Gastroesophageal sphincter (tissue), 3 donors: ENCODE measurements around the gene HTR2B.

Source experiments
- EP300 ChIP-seq: sonication (generic); formaldehyde crosslinking; IDR thresholded peaks from one replicate; pipeline ENCODE4 v1.6.1; 2017; ENCODE audit warnings: antibody characterized with exemption, mild to moderate bottlenecking
- POLR2A ChIP-seq, 2 donors: fragments of 450-650 bp; IDR thresholded peaks; one replicate each; pipeline ENCODE4 v1.6.1; 2017; ENCODE audit warnings: antibody characterized with exemption in 2 of 2, mild to moderate bottlenecking in 2 of 2, moderate library complexity in 1 of 2
- POLR2AphosphoS5 ChIP-seq: sonication (generic); formaldehyde crosslinking; IDR thresholded peaks from one replicate; pipeline ENCODE4 v1.6.1; 2017; ENCODE audit warnings: antibody characterized with exemption
- TF ChIP-seq, protein P1 (sequence below), 4 experiments: fragments of 200-600 bp in 2 of 4; fragments of 450-650 bp in 2 of 4; sonication (generic) in 1 of 4; IDR thresholded peaks; one replicate each; pipeline ENCODE4 v1.5.1; 2017 to 2019; ENCODE audit warnings: antibody characterized with exemption in 4 of 4, mild to moderate bottlenecking in 2 of 4, moderate library complexity in 2 of 4

DNA sequence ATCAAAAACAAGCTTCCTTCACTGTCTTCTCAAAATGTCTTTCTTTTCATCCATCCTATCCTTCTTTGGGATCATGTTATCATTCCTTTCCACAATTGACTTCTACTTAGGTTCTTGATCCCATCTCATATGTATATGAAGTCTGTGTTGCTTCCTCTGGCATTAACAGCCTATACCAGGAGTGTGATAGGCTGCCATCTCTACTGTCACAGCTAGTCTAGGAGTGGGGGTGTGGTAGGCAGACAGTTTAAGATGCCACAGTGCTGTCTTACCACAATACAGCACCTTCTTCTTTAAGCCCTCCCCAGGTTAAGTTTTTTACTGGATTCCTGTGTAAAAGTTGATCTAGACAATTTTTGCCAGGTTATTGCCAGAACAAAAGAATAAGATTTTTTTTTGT lies 3.7 kb upstream of the HTR2B start:
- TF ChIP-seq, protein P1, sequence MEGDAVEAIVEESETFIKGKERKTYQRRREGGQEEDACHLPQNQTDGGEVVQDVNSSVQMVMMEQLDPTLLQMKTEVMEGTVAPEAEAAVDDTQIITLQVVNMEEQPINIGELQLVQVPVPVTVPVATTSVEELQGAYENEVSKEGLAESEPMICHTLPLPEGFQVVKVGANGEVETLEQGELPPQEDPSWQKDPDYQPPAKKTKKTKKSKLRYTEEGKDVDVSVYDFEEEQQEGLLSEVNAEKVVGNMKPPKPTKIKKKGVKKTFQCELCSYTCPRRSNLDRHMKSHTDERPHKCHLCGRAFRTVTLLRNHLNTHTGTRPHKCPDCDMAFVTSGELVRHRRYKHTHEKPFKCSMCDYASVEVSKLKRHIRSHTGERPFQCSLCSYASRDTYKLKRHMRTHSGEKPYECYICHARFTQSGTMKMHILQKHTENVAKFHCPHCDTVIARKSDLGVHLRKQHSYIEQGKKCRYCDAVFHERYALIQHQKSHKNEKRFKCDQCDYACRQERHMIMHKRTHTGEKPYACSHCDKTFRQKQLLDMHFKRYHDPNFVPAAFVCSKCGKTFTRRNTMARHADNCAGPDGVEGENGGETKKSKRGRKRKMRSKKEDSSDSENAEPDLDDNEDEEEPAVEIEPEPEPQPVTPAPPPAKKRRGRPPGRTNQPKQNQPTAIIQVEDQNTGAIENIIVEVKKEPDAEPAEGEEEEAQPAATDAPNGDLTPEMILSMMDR (IDR thresholded peaks at IDR 0.05): no peak
- TF ChIP-seq POLR2A (IDR thresholded peaks at IDR 0.05) (no peak), POLR2AphosphoS5 (no peak), EP300 (no peak)
